NCI-H2081 (cell line): ENCODE results near the gene SUCLG1.
A peak's percentile ranks its signal among the peaks of the same experiment; 100 is the strongest.
"Not testable (repeated sequence)": the region's sequence is repeated elsewhere in the genome, so short reads cannot be mapped to it uniquely, and the experiment has no call there.

ENCODE experiments used
- DNase-seq, 2 experiments: peaks; one replicate each; lab custom pipeline; 2025; lab: John Stamatoyannopoulos, UW

The SUCLG1 gene

GRCh38 chr2:84459018-84459943 is at the start of gene SUCLG1:
Gene SUCLG1, minus strand, starts transcription at chr2:84459280. Its CDS starts 11 bp downstream, at chr2:84459269.
- peak; percentile 79 to 89 for DNase-seq

GRCh38 chr2:84498150-84498799 is 39.2 kb upstream of the SUCLG1 start:
- DNase-seq = no peak

GRCh38 chr2:84497285-84497684 is 38.2 kb upstream of the SUCLG1 start:
- DNase-seq = no peak

GRCh38 chr2:84496386-84496785 is 37.3 kb upstream of the SUCLG1 start:
- no peak for DNase-seq

- DNase-seq = peak; percentile 30 to 41
Observed at GRCh38 chr2:84495539-84496146, 36.6 kb upstream of the SUCLG1 start.

GRCh38 chr2:84494070-84494469 is 35.0 kb upstream of the SUCLG1 start:
- DNase-seq = no peak

GRCh38 chr2:84493514-84493913 is 34.4 kb upstream of the SUCLG1 start:
- DNase-seq = no peak

GRCh38 chr2:84492571-84492970 is 33.5 kb upstream of the SUCLG1 start:
- no peak for DNase-seq

GRCh38 chr2:84491741-84492140 is 32.7 kb upstream of the SUCLG1 start:
- no peak for DNase-seq

GRCh38 chr2:84491256-84491655 is 32.2 kb upstream of the SUCLG1 start:
- no peak for DNase-seq

GRCh38 chr2:84487298-84487996 is 28.4 kb upstream of the SUCLG1 start:
- DNase-seq = no peak

GRCh38 chr2:84486441-84487115 is 27.5 kb upstream of the SUCLG1 start:
- DNase-seq = peak in 1 of 2 experiments; percentile 3

GRCh38 chr2:84483320-84483719 is 24.2 kb upstream of the SUCLG1 start:
- no peak for DNase-seq

- DNase-seq = no peak
Observed at GRCh38 chr2:84482603-84483002, 23.5 kb upstream of the SUCLG1 start.

GRCh38 chr2:84481702-84482101 is 22.6 kb upstream of the SUCLG1 start:
- no peak for DNase-seq

- no peak for DNase-seq
Observed at GRCh38 chr2:84478867-84479266, 19.8 kb upstream of the SUCLG1 start.

GRCh38 chr2:84477886-84478285 is 18.8 kb upstream of the SUCLG1 start:
- no peak for DNase-seq

- DNase-seq = no peak
Observed at GRCh38 chr2:84474176-84474575, 15.1 kb upstream of the SUCLG1 start.

- DNase-seq = no peak
Observed at GRCh38 chr2:84472856-84473565, 13.9 kb upstream of the SUCLG1 start.

- DNase-seq = not testable (repeated sequence)
Observed at GRCh38 chr2:84472423-84472822, 13.3 kb upstream of the SUCLG1 start.

- no peak for DNase-seq
Observed at GRCh38 chr2:84467389-84467788, 8.3 kb upstream of the SUCLG1 start.
